HepG2 (cell line): Measurements from ENCODE around the gene ARPP21. TPM values are rescaled to one million over a fixed set of nuclear protein-coding genes. Genes with fewer than 3 reads are reported as not detected.

Experiments used
- ATAC-seq: fragments of 200-7000 bp; cut with Tn5 transposase; 3 replicates; pipeline ENCODE4 v1.9.1; 2020; ENCODE audit warnings: mild to moderate bottlenecking, moderate library complexity
- BruUV-seq: library from RNA; stranded (reverse); fragments of 400-500 nt; replicated peaks from 2 replicates; lab custom pipeline; 2021; lab: Mats Ljungman, UMichigan
- CTCF ChIA-PET: fragments of 300-600 bp; formaldehyde crosslinking; extraction: SDS; loops from one replicate; lab custom pipeline; 2021; ENCODE audit warnings: low total read pairs, inconsistent platforms, low intra/inter-chr PET ratio; lab: Yijun Ruan, JAX
- POLR2A ChIA-PET: fragments of 350-600 bp; sonication (Branson Sonifier 250); formaldehyde crosslinking; loops from one replicate; lab custom pipeline; 2020; ENCODE audit warnings: antibody characterized with exemption, inconsistent platforms; lab: Yijun Ruan, JAX
- DNase-seq: peaks from one replicate; pipeline ENCODE4 v3.0.0-alpha.2; 2015; ENCODE audit warnings: low spot score
- FAIRE-seq: peaks from 3 replicates; lab custom pipeline; 2011; peaks lifted over from hg19 to GRCh38; lab: Jason Lieb, UNC
- H2AFZ ChIP-seq: one replicate; pipeline ENCODE4 v1.6.1; 2011; ENCODE audit warnings: low read length, inconsistent platforms
- H3K27ac ChIP-seq: fragments of 300-600 bp; 3 replicates; pipeline ENCODE4 v1.8.0; 2011; ENCODE audit warnings: mixed run types, mild to moderate bottlenecking, mixed read lengths, low read length, inconsistent platforms; ENCODE audit not compliant: insufficient read depth; ENCODE audit errors: extremely low read length
- H3K27me3 ChIP-seq, 2 experiments: fragments of 200-600 bp in 1 of 2; 2 replicates in 1 of 2; 3 replicates in 1 of 2; pipeline versions ENCODE4 v1.6.0 to v1.8.0; 2011; ENCODE audit warnings: low read length in 2 of 2, mild to moderate bottlenecking in 2 of 2, moderate library complexity in 2 of 2, inconsistent platforms in 1 of 2; ENCODE audit not compliant: insufficient read depth in 2 of 2, control insufficient read depth in 1 of 2
- H3K36me3 ChIP-seq, 2 experiments: fragments of 200-600 bp in 1 of 2; replicated peaks in 1 of 2; 2 replicates in 1 of 2; 3 replicates in 1 of 2; pipeline versions ENCODE4 v1.5.1 to v1.8.0; 2011; ENCODE audit warnings: low read length in 2 of 2, inconsistent platforms in 1 of 2; ENCODE audit not compliant: insufficient read depth in 2 of 2, control insufficient read depth in 1 of 2
- H3K4me1 ChIP-seq: 2 replicates; pipeline ENCODE4 v1.5.1; 2012; ENCODE audit warnings: low read length, inconsistent platforms; ENCODE audit not compliant: insufficient read depth
- H3K4me2 ChIP-seq: 2 replicates; pipeline ENCODE4 v1.6.0; 2011; ENCODE audit warnings: low read depth, low read length, inconsistent platforms
- H3K4me3 ChIP-seq, 3 experiments: fragments of 200-600 bp in 1 of 3; sonication (generic), shearing (Covaris generic) in 1 of 3; replicated peaks in 1 of 3; 2 replicates each; pipeline ENCODE4 v1.5.1; 2011 to 2016; ENCODE audit warnings: low read length in 3 of 3, inconsistent platforms in 2 of 3, low read depth in 2 of 3, mild to moderate bottlenecking in 2 of 3, control low read depth in 1 of 3, mixed read lengths in 1 of 3; ENCODE audit not compliant: insufficient read depth in 1 of 3
- H3K79me2 ChIP-seq: one replicate; pipeline ENCODE4 v1.6.1; 2011; ENCODE audit warnings: low read length, inconsistent platforms; ENCODE audit not compliant: insufficient read depth
- H3K9ac ChIP-seq: 2 replicates; pipeline ENCODE4 v1.6.0; 2011; ENCODE audit warnings: mild to moderate bottlenecking, low read depth, low read length, inconsistent platforms; ENCODE audit not compliant: insufficient read depth
- H3K9me3 ChIP-seq: 2 replicates; pipeline ENCODE4 v1.5.1; 2012; ENCODE audit warnings: mild to moderate bottlenecking, low read length
- H4K20me1 ChIP-seq: 2 replicates; pipeline ENCODE4 v1.6.0; 2011; ENCODE audit warnings: inconsistent platforms, mild to moderate bottlenecking, low read length, moderate library complexity; ENCODE audit not compliant: insufficient read depth
- DNMT1 ChIP-seq: sonication (generic); formaldehyde crosslinking; IDR thresholded peaks from 2 replicates; pipeline ENCODE4 v1.5.1; 2020; ENCODE audit warnings: mild to moderate bottlenecking, missing genetic modification reagents
- HIC2 ChIP-seq: sonication (generic); formaldehyde crosslinking; IDR thresholded peaks from 2 replicates; pipeline ENCODE4 v1.9.0; 2022; ENCODE audit warnings: low read depth, missing genetic modification reagents
- PRDM10 ChIP-seq: sonication (generic); formaldehyde crosslinking; IDR thresholded peaks from 2 replicates; pipeline ENCODE4 v1.4.0; 2020; ENCODE audit warnings: low read depth, missing genetic modification reagents
- ZBTB7B ChIP-seq: sonication (generic); formaldehyde crosslinking; IDR thresholded peaks from 2 replicates; pipeline ENCODE4 v1.4.0; 2020; ENCODE audit warnings: missing genetic modification reagents
- WGBS: methylation state at CpG from one replicate; pipeline ENCODE4 v1.1.6; 2017; ENCODE audit warnings: low lambda C conversion rate; 5-methylcytosine and 5-hydroxymethylcytosine counted together
- in situ Hi-C: cut with HindIII; loops from 2 replicates; pipeline ENCODE4 v1.10.0; 2017; ENCODE audit warnings: low pct_unique_long_range_greater_than_20kb; ENCODE audit not compliant: extremely low pct_ligation_motif_present
- intact Hi-C: fragments of 100-400 bp; cut with micrococcal nuclease; formaldehyde crosslinking; loops from one replicate; pipeline ENCODE4 v1.10.0; 2022; ENCODE audit not compliant: unreplicated experiment
- polyA plus RNA-seq, 8 experiments: library from polyadenylated mRNA; depleted of rRNA in 3 of 8; stranded (reverse) in 7 of 8; unstranded in 1 of 8; fragments of >200 nt; fragmentation: Illumina TruSeq in 4 of 8; extraction: Trizol in 4 of 8; gene quantifications; 2 replicates each; pipeline versions ENCODE4 v1.2.1 to v1.2.3, GENCODE V29; 2011 to 2016; ENCODE audit warnings: low read depth in 4 of 8, missing spikeins in 1 of 8, mixed read lengths in 1 of 8; ENCODE audit not compliant: insufficient read depth in 1 of 8
- total RNA-seq, 5 experiments: library from RNA; depleted of rRNA; stranded (reverse); fragments of >200 nt; fragmentation: Illumina TruSeq; extraction: Trizol; gene quantifications; 2 replicates each; pipeline ENCODE4 v1.2.3, GENCODE V29; 2016; ENCODE audit warnings: low read depth in 1 of 5

Gene ARPP21
- total and polyA plus RNA-seq, 2 of the 13 experiments (the other 11 are each of a cell fraction or from before 2014, with no cell fraction given), result not detected

GRCh38 chr3:35817216-35817615 lies 177.9 kb downstream of the ARPP21 start:
- CTCF ChIA-PET, result no interaction called here
- no peak overlapping the region for H3K9ac ChIP-seq
- POLR2A ChIA-PET, result no interaction called here
- H3K4me2 ChIP-seq, result no peak overlapping the region
- H3K36me3 ChIP-seq, result no peaks in the 10 kb centered on the region
- no peaks in the 10 kb centered on the region for H3K27me3 ChIP-seq
- ATAC-seq (no peak), DNase-seq (no peak), FAIRE-seq (no peak)
- 1% methylated on average over 4 of the region's 4 CpGs for WGBS
- H2AFZ ChIP-seq, result no peak overlapping the region
- BruUV-seq, result no TSS peak
- in situ Hi-C loops, result no loop called here
- H3K27ac ChIP-seq, result no peak overlapping the region
- peaks cover 21% of the 10 kb centered on the region for H3K9me3 ChIP-seq
- intact Hi-C loops, result no loop called here
- no peaks in the 10 kb centered on the region for H3K4me1 ChIP-seq
- no peak overlapping the region for H3K4me3 ChIP-seq
- H4K20me1 ChIP-seq, result no peaks in the 10 kb centered on the region
- TF ChIP-seq HIC2 (no peak), ZBTB7B (no peak), DNMT1 (CRISPR knock-in tag) (no peak), PRDM10 (CRISPR knock-in tag) (no peak)
- no peaks in the 10 kb centered on the region for H3K79me2 ChIP-seq
